CD4-positive, alpha-beta T cell (primary cell): ENCODE results near the gene GNPDA1. TPM values are rescaled to one million over a fixed set of nuclear protein-coding genes. Genes with fewer than 3 reads are reported as not detected.

ENCODE experiments used
- ATAC-seq: fragments of 200-7000 bp; cut with Tn5 transposase; one replicate; pipeline ENCODE4 v1.10.0; 2022; ENCODE audit warnings: mild to moderate bottlenecking; ENCODE audit not compliant: poor library complexity
- CTCF ChIA-PET: fragments of 350-600 bp; sonication (Branson Sonifier 250); formaldehyde crosslinking; loops from one replicate; lab custom pipeline; 2021; ENCODE audit warnings: antibody characterized with exemption, inconsistent platforms; lab: Charles Lee
- POLR2A ChIA-PET: fragments of 350-600 bp; sonication (Branson Sonifier 250); formaldehyde crosslinking; loops from one replicate; lab custom pipeline; 2021; ENCODE audit warnings: antibody characterized with exemption, inconsistent platforms; lab: Charles Lee
- DNase-seq, 14 experiments: peaks; one replicate each; pipeline ENCODE4 v3.0.0-alpha.2; 2013 to 2020; ENCODE audit warnings: mixed read lengths in 2 of 14
- H3K27ac ChIP-seq, 2 donors: one replicate each; pipeline versions ENCODE4 v1.5.1 to v1.7.0; 2013; ENCODE audit warnings: low read length in 2 of 2, low read depth in 1 of 2, mild to moderate bottlenecking in 1 of 2
- H3K27me3 ChIP-seq, 2 experiments: 1 replicate in 1 of 2; 2 replicates in 1 of 2; pipeline versions ENCODE4 v1.6.1 to v1.7.0; 2013; ENCODE audit warnings: low read length in 2 of 2, control low read depth in 1 of 2, mild to moderate bottlenecking in 1 of 2, moderate library complexity in 1 of 2; ENCODE audit not compliant: insufficient read depth in 2 of 2, control insufficient read depth in 1 of 2
- H3K36me3 ChIP-seq: one replicate; pipeline ENCODE4 v1.6.1; 2013; ENCODE audit warnings: low read length, control low read depth; ENCODE audit not compliant: insufficient read depth
- H3K4me1 ChIP-seq: one replicate; pipeline ENCODE4 v1.6.1; 2013; ENCODE audit warnings: low read length, control low read depth; ENCODE audit not compliant: insufficient read depth
- H3K4me3 ChIP-seq: one replicate; pipeline ENCODE4 v1.5.1; 2013; ENCODE audit warnings: mild to moderate bottlenecking, low read length, moderate library complexity
- H3K9me3 ChIP-seq, 2 experiments: 1 replicate in 1 of 2; 2 replicates in 1 of 2; pipeline versions ENCODE4 v1.6.1 to v1.7.0; 2013; ENCODE audit warnings: low read length in 2 of 2, mild to moderate bottlenecking in 2 of 2, control low read depth in 1 of 2, moderate library complexity in 1 of 2; ENCODE audit not compliant: control insufficient read depth in 1 of 2, insufficient read depth in 1 of 2
- H3K27ac Mint-ChIP-seq: one replicate; pipeline ENCODE4 v1.8.0; 2020; ENCODE audit warnings: mixed read lengths
- H3K27me3 Mint-ChIP-seq: one replicate; pipeline ENCODE4 v1.8.0; 2021; ENCODE audit warnings: mixed read lengths
- H3K36me3 Mint-ChIP-seq: one replicate; pipeline ENCODE4 v1.8.0; 2021; ENCODE audit warnings: low read depth, mixed read lengths
- H3K4me1 Mint-ChIP-seq: one replicate; pipeline ENCODE4 v1.8.0; 2021; ENCODE audit warnings: low read depth, mixed read lengths
- H3K4me3 Mint-ChIP-seq: one replicate; pipeline ENCODE4 v1.8.0; 2020; ENCODE audit warnings: mild to moderate bottlenecking, mixed read lengths
- H3K9me3 Mint-ChIP-seq: one replicate; pipeline ENCODE4 v1.8.0; 2020; ENCODE audit warnings: mixed read lengths
- CTCF ChIP-seq: fragments of 200-600 bp; IDR thresholded peaks from one replicate; pipeline ENCODE4 v1.8.0; 2022; ENCODE audit warnings: antibody characterized with exemption, mild to moderate bottlenecking
- intact Hi-C, 2 experiments: fragments of 100-400 bp; cut with DNase I in 1 of 2; cut with micrococcal nuclease in 1 of 2; formaldehyde crosslinking; loops; one replicate each; pipeline versions ENCODE4 v1.15.1 to v1.9.0; 2023 to 2025; cut with DNase I, micrococcal nuclease
- total RNA-seq, 174 experiments: library from RNA in 2 of 174; stranded (reverse) in 2 of 174; gene quantifications; one replicate each; pipeline ENCODE4 v1.2.3 and lab custom pipeline; 2021 to 2026

GNPDA1 gene
- total RNA-seq, 2 experiments from 2014 or later, result 5.8 to 6.6 TPM

- no peaks in the 10 kb centered on the region for H3K36me3 Mint-ChIP-seq
- Histone ChIP-seq H3K4me1 (peaks cover 18% of the 10 kb centered on the region), H3K4me3 (no peak overlapping the region), H3K27ac (no peak overlapping the region), H3K9me3 (no peaks in the 10 kb centered on the region), H3K36me3 (no peaks in the 10 kb centered on the region), H3K27me3 (no peaks in the 10 kb centered on the region)
- POLR2A ChIA-PET, result interaction anchor here (0.7 to 2.2 kb wide), 3 partner anchors 66 to 77 kb away, joined by 3 to 10 read pairs (median 4); no protein-coding TSS in a partner anchor
- H3K27ac Mint-ChIP-seq, result no peak overlapping the region
- intact Hi-C loops, result loop anchor here in 1 of 2 experiments (5.0 kb wide), 1 partner anchor 39 kb away; no protein-coding TSS in a partner anchor
- H3K4me3 Mint-ChIP-seq, result no peak overlapping the region
- TF ChIP-seq CTCF, result no peak
- CTCF ChIA-PET, result no interaction called here
- DNase-seq, result no peak
- H3K9me3 Mint-ChIP-seq, result no peaks in the 10 kb centered on the region
- H3K4me1 Mint-ChIP-seq, result peaks cover 21% of the 10 kb centered on the region
- no peaks in the 10 kb centered on the region for H3K27me3 Mint-ChIP-seq
- no peak for ATAC-seq
Measured at GRCh38 chr5:142032747-142033631, 20.2 kb upstream of the GNPDA1 start.

GRCh38 chr5:142032150-142032549 is 19.3 kb upstream of the GNPDA1 start:
- H3K27ac ChIP-seq, result no peak overlapping the region
- ATAC-seq (no peak), DNase-seq (no peak)
- Mint-ChIP-seq H3K4me3 (no peak overlapping the region), H3K9me3 (no peaks in the 10 kb centered on the region), H3K27ac (no peak overlapping the region), H3K4me1 (peaks cover 21% of the 10 kb centered on the region), H3K36me3 (no peaks in the 10 kb centered on the region), H3K27me3 (no peaks in the 10 kb centered on the region)
- no peak overlapping the region for H3K4me3 ChIP-seq
- no peaks in the 10 kb centered on the region for H3K36me3 ChIP-seq
- intact Hi-C loops, result loop anchor here in 1 of 2 experiments (5.0 kb wide), 1 partner anchor 40 kb away; no protein-coding TSS in a partner anchor
- POLR2A ChIA-PET, result no interaction called here
- H3K4me1 ChIP-seq, result peaks cover 18% of the 10 kb centered on the region
- H3K27me3 ChIP-seq, result no peaks in the 10 kb centered on the region
- H3K9me3 ChIP-seq, result no peaks in the 10 kb centered on the region
- no peak for TF ChIP-seq CTCF
- CTCF ChIA-PET, result no interaction called here

GRCh38 chr5:142025637-142026036 is 12.8 kb upstream of the GNPDA1 start:
- peak overlapping the region; percentile 72 to 88 for H3K27ac ChIP-seq
- no peak for ATAC-seq
- H3K4me1 ChIP-seq, result peaks cover 8% of the 10 kb centered on the region
- ChIA-PET POLR2A (interaction anchor here (0.6 to 2.7 kb wide), 12 partner anchors 9 to 119 kb away, joined by 3 to 35 read pairs (median 7); partner anchors contain the start of genes GNPDA1, NDFIP1 and RNF14), CTCF (interaction anchor here (1.4 to 2.1 kb wide), 3 partner anchors 10 to 118 kb away, joined by 3 to 13 read pairs (median 9); no protein-coding TSS in a partner anchor)
- no peaks in the 10 kb centered on the region for H3K9me3 Mint-ChIP-seq
- DNase-seq, result no peak
- no peaks in the 10 kb centered on the region for H3K27me3 Mint-ChIP-seq
- no peaks in the 10 kb centered on the region for H3K27me3 ChIP-seq
- no peaks in the 10 kb centered on the region for H3K36me3 ChIP-seq
- peak overlapping the region; percentile 53 for H3K4me3 ChIP-seq
- H3K27ac Mint-ChIP-seq, result peak overlapping the region; percentile 93
- H3K4me1 Mint-ChIP-seq, result peaks cover 20% of the 10 kb centered on the region
- intact Hi-C loops, result loop anchor here in 1 of 2 experiments (1.0 kb wide), 1 partner anchor 9 kb away; no protein-coding TSS in a partner anchor
- peak overlapping the region; percentile 83 for H3K4me3 Mint-ChIP-seq
- no peak for TF ChIP-seq CTCF
- H3K9me3 ChIP-seq, result no peaks in the 10 kb centered on the region
- no peaks in the 10 kb centered on the region for H3K36me3 Mint-ChIP-seq
